WTC11 (cell line): Measurements from ENCODE around the gene AHNAK.

ENCODE experiments used
- ATF1 ChIP-seq: sonication (generic); formaldehyde crosslinking; IDR thresholded peaks from 2 replicates; pipeline ENCODE4 v1.8.1; 2023; ENCODE audit warnings: mild to moderate bottlenecking, moderate library complexity, missing genetic modification reagents
- CBFB ChIP-seq: sonication (generic); formaldehyde crosslinking; IDR thresholded peaks from 2 replicates; pipeline ENCODE4 v1.8.1; 2022; ENCODE audit warnings: mild to moderate bottlenecking, low read depth, missing genetic modification reagents
- CTCF ChIP-seq: fragments of 200-600 bp; IDR thresholded peaks from 2 replicates; pipeline ENCODE4 v1.8.0; 2022; ENCODE audit warnings: antibody characterized with exemption
- ELF4 ChIP-seq: sonication (generic); formaldehyde crosslinking; IDR thresholded peaks from 2 replicates; pipeline ENCODE4 v1.8.1; 2022; ENCODE audit warnings: low read depth, mild to moderate bottlenecking, moderate library complexity, missing genetic modification reagents
- HMGA2 ChIP-seq: fragments of 250-450 bp; sonication (Bioruptor Pico); IDR thresholded peaks from 2 replicates; pipeline ENCODE4 v1.4.0; 2021; ENCODE audit warnings: mild to moderate bottlenecking, moderate library complexity
- IRF1 ChIP-seq: sonication (generic); formaldehyde crosslinking; IDR thresholded peaks from 2 replicates; pipeline ENCODE4 v1.8.0; 2023; ENCODE audit warnings: missing genetic modification reagents
- JUN ChIP-seq: sonication (generic); formaldehyde crosslinking; IDR thresholded peaks from 2 replicates; pipeline ENCODE4 v1.8.0; 2023; ENCODE audit warnings: mild to moderate bottlenecking, missing genetic modification reagents
- MAX ChIP-seq: sonication (generic); formaldehyde crosslinking; IDR thresholded peaks from 2 replicates; pipeline ENCODE4 v1.8.0; 2022; ENCODE audit warnings: mild to moderate bottlenecking, missing genetic modification reagents
- RELA ChIP-seq: sonication (generic); formaldehyde crosslinking; IDR thresholded peaks from 2 replicates; pipeline ENCODE4 v1.8.1; 2022; ENCODE audit warnings: missing genetic modification reagents, mild to moderate bottlenecking, borderline replicate concordance
- RORB ChIP-seq: fragments of 250-450 bp; sonication (Bioruptor Pico); IDR thresholded peaks from 2 replicates; pipeline ENCODE4 v1.9.0; 2021; ENCODE audit warnings: mild to moderate bottlenecking
- SMAD3 ChIP-seq: sonication (generic); formaldehyde crosslinking; IDR thresholded peaks from 2 replicates; pipeline ENCODE4 v1.8.0; 2022; ENCODE audit warnings: missing genetic modification reagents, mild to moderate bottlenecking, borderline replicate concordance
- SMAD4 ChIP-seq: sonication (generic); formaldehyde crosslinking; IDR thresholded peaks from 2 replicates; pipeline ENCODE4 v1.8.0; 2022; ENCODE audit warnings: mild to moderate bottlenecking, missing genetic modification reagents
- ZBTB43 ChIP-seq: sonication (generic); formaldehyde crosslinking; IDR thresholded peaks from 2 replicates; pipeline ENCODE4 v1.8.1; 2023; ENCODE audit warnings: mild to moderate bottlenecking, missing genetic modification reagents

- TF ChIP-seq CTCF: no peak
- TF ChIP-seq HMGA2: no peak
- no peak for TF ChIP-seq CBFB (CRISPR knock-in tag)
- TF ChIP-seq IRF1 (CRISPR knock-in tag): no peak
- TF ChIP-seq ELF4: no peak
- no peak for TF ChIP-seq RELA
- TF ChIP-seq ZBTB43 (CRISPR knock-in tag): no peak
- TF ChIP-seq ATF1 (CRISPR knock-in tag): no peak
- TF ChIP-seq SMAD3 (CRISPR knock-in tag): no peak
- no peak for TF ChIP-seq SMAD4 (CRISPR knock-in tag)
- TF ChIP-seq RORB (CRISPR knock-in tag): no peak
- TF ChIP-seq MAX: no peak
- no peak for TF ChIP-seq JUN (CRISPR knock-in tag)
These were observed 106.6 kb downstream of the AHNAK start for GRCh38 chr11:62439785-62440602.
